ENCODE data around the gene KRT20.

GRCh38 chr17:40905370-40905769 is 20.3 kb upstream of the KRT20 start:
- TF ChIP-seq CTCF (IDR thresholded peaks at IDR 0.05), result no peak
- TF ChIP-seq POLR2A (IDR thresholded peaks at IDR 0.05), result no peak

Data from prostate gland (tissue), 2 donors.